Right lobe of liver (tissue), 6 donors: Measurements from ENCODE around the gene RB1. TPM values are rescaled to one million over a fixed set of nuclear protein-coding genes. Genes with fewer than 3 reads are reported as not detected.

ENCODE experiments used
- ATAC-seq, 4 donors: fragments of 200-7000 bp; cut with Tn5 transposase; one replicate each; pipeline ENCODE4 v1.9.1; 2020; ENCODE audit warnings: mild to moderate bottlenecking in 4 of 4, moderate library complexity in 4 of 4
- DNase-seq, 3 donors: peaks; one replicate each; pipeline ENCODE4 v3.0.0-alpha.2; 2020
- H3K27ac ChIP-seq, 3 donors: fragments of 200-600 bp; one replicate each; pipeline ENCODE4 v1.8.0; 2022
- H3K27me3 ChIP-seq, 2 donors: fragments of 200-600 bp; one replicate each; pipeline ENCODE4 v1.8.0; 2022
- H3K36me3 ChIP-seq, 4 donors: fragments of 200-600 bp; sonication (generic) in 1 of 4; one replicate each; pipeline versions ENCODE4 v1.5.1 to v1.8.0; 2017 to 2022; ENCODE audit warnings: control low read depth in 1 of 4
- H3K4me1 ChIP-seq, 4 donors: fragments of 200-600 bp; sonication (generic) in 1 of 4; one replicate each; pipeline versions ENCODE4 v1.5.1 to v1.8.0; 2017 to 2022; ENCODE audit warnings: control low read depth in 1 of 4
- H3K4me3 ChIP-seq, 3 donors: fragments of 200-600 bp; one replicate each; pipeline ENCODE4 v1.8.0; 2022
- H3K9me3 ChIP-seq, 4 donors: fragments of 200-600 bp; sonication (generic) in 1 of 4; one replicate each; pipeline versions ENCODE4 v1.5.1 to v1.8.0; 2017 to 2022; ENCODE audit warnings: control low read depth in 1 of 4
- CTCF ChIP-seq, 4 donors: fragments of 200-600 bp in 3 of 4; fragments of 450-650 bp in 1 of 4; IDR thresholded peaks; one replicate each; pipeline versions ENCODE4 v1.5.1 to v1.8.0; 2016 to 2022; ENCODE audit warnings: antibody characterized with exemption in 4 of 4, mild to moderate bottlenecking in 2 of 4
- POLR2A ChIP-seq: fragments of 450-650 bp; IDR thresholded peaks from one replicate; pipeline ENCODE4 v1.6.1; 2017; ENCODE audit warnings: antibody characterized with exemption, mild to moderate bottlenecking
- WGBS: methylation state at CpG from one replicate; pipeline ENCODE4 v1.1.6; 2018; ENCODE audit warnings: low coverage, low lambda C conversion rate; ENCODE audit not compliant: insufficient coverage; ENCODE audit errors: missing lambda C conversion rate; 5-methylcytosine and 5-hydroxymethylcytosine counted together
- intact Hi-C, 2 donors: fragments of 100-400 bp; cut with DNase I; formaldehyde crosslinking; loops; one replicate each; pipeline versions ENCODE4 v1.11.2 to v1.14.1; 2022
- total RNA-seq, 6 experiments: library from RNA; depleted of rRNA in 2 of 6; stranded (reverse); fragments of >200 nt in 2 of 6; fragmentation: NEBNext Ultra II Directional in 3 of 6; extraction: Animal tissue kit (Norgen Biotek cat#: 25700) in 3 of 6; gene quantifications; one replicate each; pipeline versions ENCODE4 v1.1.0 to v1.2.4, GENCODE V29; 2016 to 2023
- donor health status: DM: no; HTN: yes; CAD: no.
- donor health status: DM: no; HTN: no; CAD: no.
- donor health status: DM: no; HTN: no; CAD: no.
- donor health status: DM: no; HTN: yes; CAD: no.
- donor health status: DM: no; HTN: yes; CAD: no.

RB1 gene
- total RNA-seq, 6 experiments from 2014 or later = 6.2 to 19.4 (median 12.3) TPM

GRCh38 chr13:48297131-48297786 lies 6.3 kb upstream of the RB1 start:
- no peak for DNase-seq
- WGBS = 70% methylated on average over 4 of the region's 4 CpGs
- intact Hi-C loops = no loop called here

GRCh38 chr13:48299591-48299990 lies 4.0 kb upstream of the RB1 start:
- Histone ChIP-seq H3K36me3 (no peaks in the 10 kb centered on the region), H3K4me1 (peaks cover 0 to 6% (median 3%) of the 10 kb centered on the region in 4 donors), H3K9me3 (no peaks in the 10 kb centered on the region), H3K27me3 (no peaks in the 10 kb centered on the region), H3K27ac (no peak overlapping the region), H3K4me3 (no peak overlapping the region)
- TF ChIP-seq POLR2A (no peak), CTCF (IDR thresholded peaks at IDR 0.05) (no peak)
- no peak for ATAC-seq
- DNase-seq = no peak
- 78% methylated on average over 2 of the region's 2 CpGs for WGBS
- intact Hi-C loops = no loop called here

More at GRCh38 chr13:48297131-48297786, 6.3 kb upstream of the RB1 start:
- no peak overlapping the region for H3K4me3 ChIP-seq
- no peaks in the 10 kb centered on the region for H3K36me3 ChIP-seq
- ATAC-seq = no peak
- no peaks in the 10 kb centered on the region for H3K27me3 ChIP-seq
- no peak overlapping the region for H3K27ac ChIP-seq
- peaks cover 0 to 11% (median 3%) of the 10 kb centered on the region in 4 donors for H3K4me1 ChIP-seq
- no peak for TF ChIP-seq CTCF (IDR thresholded peaks at IDR 0.05)
- no peak for TF ChIP-seq POLR2A
- no peaks in the 10 kb centered on the region for H3K9me3 ChIP-seq

- Histone ChIP-seq H3K27me3 (no peaks in the 10 kb centered on the region), H3K4me1 (peaks cover 0 to 6% (median 3%) of the 10 kb centered on the region in 4 donors), H3K36me3 (peaks cover 0 to 1% (median 0%) of the 10 kb centered on the region in 4 donors), H3K27ac (peak overlapping the region; percentile 97 to 99 (median 99)), H3K4me3 (peak overlapping the region; percentile 85 to 96 (median 90)), H3K9me3 (no peaks in the 10 kb centered on the region)
- WGBS = 14% methylated on average over 12 of the region's 12 CpGs
- ATAC-seq (peak in 1 of 4 donors; percentile 23), DNase-seq (no peak)
- TF ChIP-seq POLR2A = no peak
- no peak for TF ChIP-seq CTCF (IDR thresholded peaks at IDR 0.05)
- intact Hi-C loops = no loop called here
Observed at GRCh38 chr13:48302871-48303358, 636 bp upstream of the RB1 start.

- DNase-seq = peak; percentile 32 to 55 (median 55)
Observed at GRCh38 chr13:48304143-48304876, 759 bp downstream of the RB1 start.

GRCh38 chr13:48311223-48311622 lies 7.7 kb downstream of the RB1 start:
- no peaks in the 10 kb centered on the region for H3K27me3 ChIP-seq
- no peak overlapping the region for H3K27ac ChIP-seq
- no peak for TF ChIP-seq POLR2A
- no peak for TF ChIP-seq CTCF (IDR thresholded peaks at IDR 0.05)
- WGBS = 92% methylated on average over 1 of the region's 1 CpG
- no peak for DNase-seq
- H3K9me3 ChIP-seq = no peaks in the 10 kb centered on the region
- H3K4me1 ChIP-seq = no peaks in the 10 kb centered on the region
- H3K4me3 ChIP-seq = no peak overlapping the region
- no peak for ATAC-seq
- intact Hi-C loops = no loop called here
- H3K36me3 ChIP-seq = peaks cover 0 to 9% (median 0%) of the 10 kb centered on the region in 4 donors

More at GRCh38 chr13:48304143-48304876, 759 bp downstream of the RB1 start:
- Histone ChIP-seq H3K27me3 (no peaks in the 10 kb centered on the region), H3K27ac (peak overlapping the region; percentile 97 to 99 (median 99)), H3K9me3 (no peaks in the 10 kb centered on the region), H3K4me1 (peaks cover 0 to 6% (median 3%) of the 10 kb centered on the region in 4 donors), H3K36me3 (peaks cover 0 to 9% (median 0%) of the 10 kb centered on the region in 4 donors), H3K4me3 (peak overlapping the region; percentile 85 to 96 (median 90))
- peak; percentile 27 to 39 (median 32) for ATAC-seq
- TF ChIP-seq POLR2A = no peak
- 4% methylated on average over 25 of the region's 36 CpGs for WGBS
- intact Hi-C loops = no loop called here
